Keratinocyte (primary cell): ENCODE measurements around the gene MAG. TPM values are rescaled to one million over a fixed set of nuclear protein-coding genes. Genes with fewer than 3 reads are reported as not detected.

Experiments
- DNase-seq: peaks from one replicate; pipeline ENCODE4 v3.0.0-alpha.2; 2011; ENCODE audit warnings: low read depth, missing footprints, low spot score
- FAIRE-seq: peaks from 2 replicates; lab custom pipeline; 2011; peaks lifted over from hg19 to GRCh38; lab: Jason Lieb, UNC
- H2AFZ ChIP-seq: 2 replicates; pipeline ENCODE4 v1.6.0; 2012; ENCODE audit warnings: low read length, control low read depth, inconsistent platforms; ENCODE audit not compliant: control insufficient read depth
- H3K27ac ChIP-seq: 2 replicates; pipeline ENCODE4 v1.5.1; 2011; ENCODE audit warnings: low read length; ENCODE audit not compliant: control insufficient read depth, insufficient read depth
- H3K27me3 ChIP-seq: 3 replicates; pipeline ENCODE4 v1.6.0; 2011; ENCODE audit warnings: low read length; ENCODE audit not compliant: control insufficient read depth, insufficient read depth; ENCODE audit errors: extremely low read depth
- H3K36me3 ChIP-seq, 2 experiments: 2 replicates in 1 of 2; 3 replicates in 1 of 2; pipeline ENCODE4 v1.5.1; 2011; ENCODE audit warnings: low read length in 2 of 2, mild to moderate bottlenecking in 1 of 2; ENCODE audit not compliant: control insufficient read depth in 2 of 2, insufficient read depth in 2 of 2; ENCODE audit errors: extremely low read depth in 1 of 2
- H3K4me1 ChIP-seq: 3 replicates; pipeline ENCODE4 v1.5.1; 2011; ENCODE audit warnings: low read length; ENCODE audit not compliant: control insufficient read depth, insufficient read depth; ENCODE audit errors: extremely low read depth
- H3K4me2 ChIP-seq: 3 replicates; pipeline ENCODE4 v1.6.0; 2011; ENCODE audit warnings: low read depth, low read length; ENCODE audit not compliant: control insufficient read depth, insufficient read depth; ENCODE audit errors: extremely low read depth
- H3K4me3 ChIP-seq, 3 experiments: fragments of 200-600 bp in 1 of 3; sonication (generic) in 1 of 3; 2 replicates in 2 of 3; 3 replicates in 1 of 3; pipeline ENCODE4 v1.5.1; 2011 to 2016; ENCODE audit warnings: low read length in 3 of 3, mild to moderate bottlenecking in 3 of 3, control low read depth in 2 of 3, inconsistent platforms in 1 of 3, low read depth in 1 of 3, mixed read lengths in 1 of 3, mixed run types in 1 of 3, moderate library complexity in 1 of 3; ENCODE audit not compliant: control insufficient read depth in 2 of 3, insufficient read depth in 2 of 3; ENCODE audit errors: extremely low read depth in 1 of 3
- H3K79me2 ChIP-seq: 2 replicates; pipeline ENCODE4 v1.6.0; 2012; ENCODE audit warnings: low read length; ENCODE audit not compliant: control insufficient read depth, insufficient read depth
- H3K9ac ChIP-seq: 3 replicates; pipeline ENCODE4 v1.6.0; 2011; ENCODE audit warnings: low read length; ENCODE audit not compliant: control insufficient read depth, insufficient read depth; ENCODE audit errors: extremely low read depth
- H3K9me1 ChIP-seq: 3 replicates; pipeline ENCODE4 v1.6.0; 2011; ENCODE audit warnings: low read length; ENCODE audit not compliant: control insufficient read depth, insufficient read depth; ENCODE audit errors: extremely low read depth
- H3K9me3 ChIP-seq: 2 replicates; pipeline ENCODE4 v1.5.1; 2012; ENCODE audit warnings: low read depth, low read length; ENCODE audit not compliant: control insufficient read depth
- H4K20me1 ChIP-seq: 3 replicates; pipeline ENCODE4 v1.6.0; 2011; ENCODE audit warnings: low read length; ENCODE audit not compliant: control insufficient read depth, insufficient read depth; ENCODE audit errors: extremely low read depth
- EZH2 ChIP-seq: IDR thresholded peaks from one replicate; pipeline ENCODE4 v1.6.1; 2012; ENCODE audit warnings: inconsistent platforms, mild to moderate bottlenecking, low read length, moderate library complexity
- dilution Hi-C: fragments of 300-500 bp; cut with MboI; formaldehyde crosslinking; loops from one replicate; pipeline ENCODE4 v1.7.0; 2020; ENCODE audit warnings: low sequenced_read_pairs; ENCODE audit not compliant: extremely low pct_ligation_motif_present
- polyA plus RNA-seq, 5 experiments: library from polyadenylated mRNA; depleted of rRNA in 3 of 5; stranded (reverse) in 3 of 5; stranded (forward) in 1 of 5; unstranded in 1 of 5; fragments of >200 nt; gene quantifications; 1 replicate in 1 of 5; 2 replicates in 3 of 5; 3 replicates in 1 of 5; pipeline versions ENCODE4 v1.2.1 to v1.2.3, GENCODE V29; 2011 to 2012; ENCODE audit warnings: missing spikeins in 2 of 5, low read depth in 1 of 5, low replicate concordance in 1 of 5
- TF ChIP-seq, protein P1 (sequence below), 3 experiments: IDR thresholded peaks in 1 of 3; conservative IDR thresholded peaks in 1 of 3; optimal IDR thresholded peaks in 1 of 3; 2 replicates in 2 of 3; 3 replicates in 1 of 3; pipeline versions ENCODE3 to v1.5.1; 2011; ENCODE audit warnings: low read length in 3 of 3, mild to moderate bottlenecking in 3 of 3, moderate library complexity in 2 of 3, control low read depth in 1 of 3, inconsistent platforms in 1 of 3; ENCODE audit not compliant: insufficient read depth in 2 of 3; ENCODE audit errors: extremely low read depth in 1 of 3

The MAG gene
- polyA plus RNA-seq, 1 donor (not counting 4 experiments of a cell fraction or from before 2014, with no cell fraction given) = not detected

DNA sequence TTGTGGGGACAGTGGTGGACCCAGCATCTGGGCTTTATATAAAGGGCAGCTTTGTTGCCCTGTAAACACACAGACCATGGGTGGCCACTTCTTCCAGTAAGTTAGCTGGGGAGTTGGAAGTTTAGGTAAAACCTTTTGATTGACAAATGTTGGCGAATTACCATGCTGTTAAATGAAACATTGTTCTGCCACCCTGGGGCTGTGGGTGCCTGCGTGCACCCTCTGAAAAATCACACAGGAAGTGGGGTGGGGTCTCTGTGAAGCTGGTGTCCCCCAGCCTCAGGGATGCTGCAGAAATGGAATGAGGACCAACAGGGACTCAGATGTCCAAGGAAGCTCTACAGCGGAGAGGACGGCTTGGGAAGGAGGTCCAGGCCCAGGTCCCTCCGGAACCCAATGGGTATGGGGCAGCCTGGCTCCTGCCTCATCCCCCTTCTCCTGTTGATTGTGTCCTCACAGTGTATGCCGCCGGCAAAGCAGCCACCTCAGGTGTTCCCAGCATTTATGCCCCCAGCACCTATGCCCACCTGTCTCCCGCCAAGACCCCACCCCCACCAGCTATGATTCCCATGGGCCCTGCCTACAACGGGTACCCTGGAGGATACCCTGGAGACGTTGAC is 26.0 kb upstream of the MAG start:
- Histone ChIP-seq H3K4me3 (no peak overlapping the region), H3K4me1 (peaks cover 17% of the 10 kb centered on the region), H4K20me1 (no peaks in the 10 kb centered on the region), H3K9me1 (no peaks in the 10 kb centered on the region), H2AFZ (no peak overlapping the region), H3K27ac (no peak overlapping the region), H3K79me2 (peaks cover 17% of the 10 kb centered on the region), H3K4me2 (peak overlapping the region; percentile 27), H3K27me3 (no peaks in the 10 kb centered on the region), H3K36me3 (peaks cover 22 to 32% of the 10 kb centered on the region in 2 experiments), H3K9ac (no peak overlapping the region), H3K9me3 (no peaks in the 10 kb centered on the region)
- dilution Hi-C loops = no loop called here
- DNase-seq (no peak), FAIRE-seq (no peak)
- TF ChIP-seq EZH2 = no peak
- TF ChIP-seq, protein P1, sequence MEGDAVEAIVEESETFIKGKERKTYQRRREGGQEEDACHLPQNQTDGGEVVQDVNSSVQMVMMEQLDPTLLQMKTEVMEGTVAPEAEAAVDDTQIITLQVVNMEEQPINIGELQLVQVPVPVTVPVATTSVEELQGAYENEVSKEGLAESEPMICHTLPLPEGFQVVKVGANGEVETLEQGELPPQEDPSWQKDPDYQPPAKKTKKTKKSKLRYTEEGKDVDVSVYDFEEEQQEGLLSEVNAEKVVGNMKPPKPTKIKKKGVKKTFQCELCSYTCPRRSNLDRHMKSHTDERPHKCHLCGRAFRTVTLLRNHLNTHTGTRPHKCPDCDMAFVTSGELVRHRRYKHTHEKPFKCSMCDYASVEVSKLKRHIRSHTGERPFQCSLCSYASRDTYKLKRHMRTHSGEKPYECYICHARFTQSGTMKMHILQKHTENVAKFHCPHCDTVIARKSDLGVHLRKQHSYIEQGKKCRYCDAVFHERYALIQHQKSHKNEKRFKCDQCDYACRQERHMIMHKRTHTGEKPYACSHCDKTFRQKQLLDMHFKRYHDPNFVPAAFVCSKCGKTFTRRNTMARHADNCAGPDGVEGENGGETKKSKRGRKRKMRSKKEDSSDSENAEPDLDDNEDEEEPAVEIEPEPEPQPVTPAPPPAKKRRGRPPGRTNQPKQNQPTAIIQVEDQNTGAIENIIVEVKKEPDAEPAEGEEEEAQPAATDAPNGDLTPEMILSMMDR (optimal IDR thresholded peaks at IDR 0.05 in 1 of 3, IDR thresholded peaks at IDR 0.05 in 1 of 3, conservative IDR thresholded peaks at IDR 0.05 in 1 of 3; ENCODE audit: extremely low read depth in 1 of 3, insufficient read depth in 2 of 3, low read length in 3 of 3) = no peak

GRCh38 chr19:35266520-35267352 is 25.2 kb upstream of the MAG start:
- Histone ChIP-seq H3K4me3 (peak overlapping the region; percentile 63 to 84 (median 82)), H3K79me2 (peaks cover 17% of the 10 kb centered on the region), H3K9me3 (no peaks in the 10 kb centered on the region), H3K4me2 (peak overlapping the region; percentile 87), H3K9me1 (no peaks in the 10 kb centered on the region), H3K9ac (peak overlapping the region; percentile 89), H3K4me1 (peaks cover 17% of the 10 kb centered on the region), H4K20me1 (no peaks in the 10 kb centered on the region), H2AFZ (no peak overlapping the region), H3K27ac (peak overlapping the region; percentile 81), H3K27me3 (no peaks in the 10 kb centered on the region), H3K36me3 (peaks cover 29 to 37% of the 10 kb centered on the region in 2 experiments)
- TF ChIP-seq, protein P1 (optimal IDR thresholded peaks at IDR 0.05 in 1 of 3, IDR thresholded peaks at IDR 0.05 in 1 of 3, conservative IDR thresholded peaks at IDR 0.05 in 1 of 3; ENCODE audit: extremely low read depth in 1 of 3, insufficient read depth in 2 of 3, low read length in 3 of 3) = no peak
- TF ChIP-seq EZH2 = no peak
- dilution Hi-C loops = no loop called here
- DNase-seq (no peak), FAIRE-seq (no peak)
